Right cardiac atrium (tissue), 5 donors: ENCODE measurements around the gene CCNO. TPM values are rescaled to one million over a fixed set of nuclear protein-coding genes. Genes with fewer than 3 reads are reported as not detected.

Source experiments
- polyA plus RNA-seq: library from polyadenylated mRNA; stranded (reverse); fragments of 200-250 nt; gene quantifications from one replicate; pipeline ENCODE4 v1.2.3, GENCODE V29; 2013
- total RNA-seq, 4 donors: library from RNA; stranded (reverse); fragmentation: NEBNext Ultra II Directional; extraction: Animal tissue kit (Norgen Biotek cat#: 25700); gene quantifications; one replicate each; pipeline ENCODE4 v1.2.1, GENCODE V29; 2021
- donor health status: healthy with polysubstance abuse.
- donor health status: DM: no; HTN: yes; CAD: no.
- donor health status: DM: no; HTN: no; CAD: no.
- donor health status: DM: no; HTN: yes; CAD: no; lungs with severe emphysema.
- donor health status: DM: yes; HTN: yes; CAD: no.

The CCNO gene
- total and polyA plus RNA-seq, 5 donors, result 0.11 to 0.14 TPM; not detected in 3

Other genes with a start within 250 kb of the CCNO start
- under 1 TPM in 2 of 4 donors, not detected in 2; 0.20 to 0.65 TPM for gene ESM1, start 248.0 kb downstream of the CCNO start, total RNA-seq
- 0.43 TPM for gene ESM1, start 248.0 kb downstream of the CCNO start, polyA plus RNA-seq
- gene GZMK, start 209.4 kb downstream of the CCNO start, total RNA-seq, result under 1 TPM; 0.31 to 0.83 (median 0.56) TPM
- gene GZMK, start 209.4 kb downstream of the CCNO start, polyA plus RNA-seq, result 0.41 TPM
- 1 to 10 TPM in 2 of 4 donors, under 1 TPM in 2; 0.42 to 1.5 (median 1.0) TPM for gene GZMA, start 131.0 kb downstream of the CCNO start, total RNA-seq
- gene GZMA, start 131.0 kb downstream of the CCNO start, polyA plus RNA-seq, result 0.93 TPM
- 10 to 100 TPM; 15.7 to 24.6 (median 19.2) TPM for gene GPX8, start 73.4 kb downstream of the CCNO start, total RNA-seq
- 17.7 TPM for gene GPX8, start 73.4 kb downstream of the CCNO start, polyA plus RNA-seq
- gene CDC20B, start 60.4 kb downstream of the CCNO start, total RNA-seq, result not detected
- not detected for gene CDC20B, start 60.4 kb downstream of the CCNO start, polyA plus RNA-seq
- not detected for gene MCIDAS, start 6.3 kb downstream of the CCNO start, total RNA-seq
- not detected for gene MCIDAS, start 6.3 kb downstream of the CCNO start, polyA plus RNA-seq
- gene DHX29, start 74.1 kb upstream of the CCNO start, total RNA-seq, result 10 to 100 TPM; 19.5 to 21.4 (median 20.5) TPM
- gene DHX29, start 74.1 kb upstream of the CCNO start, polyA plus RNA-seq, result 9.1 TPM
- 10 to 100 TPM; 54.5 to 65.6 (median 63.1) TPM for gene MTREX, start 74.4 kb upstream of the CCNO start, total RNA-seq
- 22.2 TPM for gene MTREX, start 74.4 kb upstream of the CCNO start, polyA plus RNA-seq